SU-DHL-6 (cell line): Measurements from ENCODE around the gene GRK2.

Experiments
- EZH2phosphoT487 ChIP-seq: fragments of 200-600 bp; sonication (generic), shearing (Covaris generic); conservative IDR thresholded peaks from 2 replicates; pipeline ENCODE4 v1.6.1; 2018; ENCODE audit warnings: mild to moderate bottlenecking, antibody characterized with exemption, low read length, moderate library complexity, mixed read lengths
- TF ChIP-seq, protein P1 (sequence below): fragments of 200-600 bp; sonication (generic); IDR thresholded peaks from one replicate; pipeline ENCODE4 v1.5.1; 2017; ENCODE audit warnings: antibody characterized with exemption, mild to moderate bottlenecking, low read length, moderate library complexity; ENCODE audit not compliant: insufficient read depth, poor library complexity, severe bottlenecking

GRCh38 chr11:67309166-67309565 lies 42.9 kb downstream of the GRK2 start:
- TF ChIP-seq, protein P1, sequence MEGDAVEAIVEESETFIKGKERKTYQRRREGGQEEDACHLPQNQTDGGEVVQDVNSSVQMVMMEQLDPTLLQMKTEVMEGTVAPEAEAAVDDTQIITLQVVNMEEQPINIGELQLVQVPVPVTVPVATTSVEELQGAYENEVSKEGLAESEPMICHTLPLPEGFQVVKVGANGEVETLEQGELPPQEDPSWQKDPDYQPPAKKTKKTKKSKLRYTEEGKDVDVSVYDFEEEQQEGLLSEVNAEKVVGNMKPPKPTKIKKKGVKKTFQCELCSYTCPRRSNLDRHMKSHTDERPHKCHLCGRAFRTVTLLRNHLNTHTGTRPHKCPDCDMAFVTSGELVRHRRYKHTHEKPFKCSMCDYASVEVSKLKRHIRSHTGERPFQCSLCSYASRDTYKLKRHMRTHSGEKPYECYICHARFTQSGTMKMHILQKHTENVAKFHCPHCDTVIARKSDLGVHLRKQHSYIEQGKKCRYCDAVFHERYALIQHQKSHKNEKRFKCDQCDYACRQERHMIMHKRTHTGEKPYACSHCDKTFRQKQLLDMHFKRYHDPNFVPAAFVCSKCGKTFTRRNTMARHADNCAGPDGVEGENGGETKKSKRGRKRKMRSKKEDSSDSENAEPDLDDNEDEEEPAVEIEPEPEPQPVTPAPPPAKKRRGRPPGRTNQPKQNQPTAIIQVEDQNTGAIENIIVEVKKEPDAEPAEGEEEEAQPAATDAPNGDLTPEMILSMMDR = no peak
- TF ChIP-seq EZH2phosphoT487 = no peak
